IMR-90 (cell line): Measurements from ENCODE around the gene NUP88. TPM values are rescaled to one million over a fixed set of nuclear protein-coding genes. Genes with fewer than 3 reads are reported as not detected.

Experiments used
- ATAC-seq: fragments of 200-7000 bp; cut with Tn5 transposase; 2 replicates; pipeline ENCODE4 v1.9.1; 2020; ENCODE audit warnings: low read depth, mild to moderate bottlenecking, moderate library complexity
- BruUV-seq: library from RNA; stranded (reverse); fragments of 400-500 nt; replicated peaks from 2 replicates; lab custom pipeline; 2021; lab: Mats Ljungman, UMichigan
- CTCF ChIA-PET: fragments of 300-600 bp; formaldehyde crosslinking; extraction: SDS; loops from one replicate; lab custom pipeline; 2021; ENCODE audit warnings: antibody characterized with exemption; lab: Yijun Ruan, JAX
- POLR2A ChIA-PET: fragments of 300-600 bp; sonication (Branson Sonifier 250); formaldehyde crosslinking; loops from one replicate; lab custom pipeline; 2022; ENCODE audit warnings: antibody characterized with exemption; ENCODE audit not compliant: unreplicated experiment; lab: Charles Lee
- DNase-seq: peaks from one replicate; pipeline ENCODE4 v3.0.0; 2013
- H2AFZ ChIP-seq: replicated peaks from 2 replicates; pipeline ENCODE3; 2013; ENCODE audit warnings: low read length, mild to moderate bottlenecking; ENCODE audit not compliant: poor library complexity
- H2AK5ac ChIP-seq: 2 replicates; pipeline ENCODE4 v1.6.1; 2013; ENCODE audit warnings: low read depth, low read length, inconsistent platforms
- H2AK9ac ChIP-seq: replicated peaks from 2 replicates; pipeline ENCODE3; 2013; ENCODE audit warnings: mild to moderate bottlenecking, low read depth, low read length, moderate library complexity; ENCODE audit not compliant: poor library complexity
- H2BK120ac ChIP-seq: 2 replicates; pipeline ENCODE4 v1.6.1; 2013; ENCODE audit warnings: low read depth, low read length, inconsistent platforms
- H2BK15ac ChIP-seq: 3 replicates; pipeline ENCODE4 v1.6.1; 2013; ENCODE audit warnings: low read depth, low read length, inconsistent platforms
- H2BK20ac ChIP-seq: 2 replicates; pipeline ENCODE4 v1.6.1; 2013; ENCODE audit warnings: low read depth, mild to moderate bottlenecking, inconsistent platforms, low read length, moderate library complexity
- H2BK5ac ChIP-seq: 2 replicates; pipeline ENCODE4 v1.6.1; 2013; ENCODE audit warnings: mild to moderate bottlenecking, low read depth, low read length, inconsistent platforms; ENCODE audit not compliant: poor library complexity, severe bottlenecking
- H3K14ac ChIP-seq: replicated peaks from 2 replicates; pipeline ENCODE4 v1.6.1; 2013; ENCODE audit warnings: low read depth, low read length, inconsistent platforms
- H3K18ac ChIP-seq: 2 replicates; pipeline ENCODE4 v1.6.1; 2013; ENCODE audit warnings: low read depth, low read length, control low read depth
- H3K23ac ChIP-seq: 2 replicates; pipeline ENCODE4 v1.6.1; 2013; ENCODE audit warnings: low read depth, low read length, inconsistent platforms
- H3K27ac ChIP-seq: 2 replicates; pipeline ENCODE4 v1.5.1; 2013; ENCODE audit warnings: mild to moderate bottlenecking, control low read depth, low read length; ENCODE audit not compliant: insufficient read depth
- H3K27me3 ChIP-seq: 2 replicates; pipeline ENCODE4 v1.6.1; 2013; ENCODE audit warnings: low read length; ENCODE audit not compliant: control insufficient read depth, insufficient read depth
- H3K36me3 ChIP-seq: 2 replicates; pipeline ENCODE4 v1.6.1; 2013; ENCODE audit warnings: low read length, mixed read lengths; ENCODE audit not compliant: control insufficient read depth, insufficient read depth
- H3K4ac ChIP-seq: 2 replicates; pipeline ENCODE4 v1.6.1; 2013; ENCODE audit warnings: low read depth, low read length, inconsistent platforms
- H3K4me1 ChIP-seq: 2 replicates; pipeline ENCODE4 v1.6.1; 2013; ENCODE audit warnings: low read length, mixed read lengths; ENCODE audit not compliant: control insufficient read depth, insufficient read depth
- H3K4me2 ChIP-seq: 2 replicates; pipeline ENCODE4 v1.6.1; 2013; ENCODE audit warnings: low read depth, mild to moderate bottlenecking, control low read depth, low read length, moderate library complexity
- H3K4me3 ChIP-seq: 2 replicates; pipeline ENCODE4 v1.5.1; 2013; ENCODE audit warnings: low read depth, mild to moderate bottlenecking, control low read depth, low read length, moderate library complexity; ENCODE audit not compliant: insufficient read depth
- H3K56ac ChIP-seq: 2 replicates; pipeline ENCODE4 v1.6.1; 2013; ENCODE audit warnings: low read length, inconsistent platforms; ENCODE audit not compliant: insufficient read depth; ENCODE audit errors: extremely low read depth
- H3K79me1 ChIP-seq, 2 experiments: 2 replicates each; pipeline ENCODE4 v1.6.1; 2013; ENCODE audit warnings: low read length in 2 of 2, inconsistent platforms in 1 of 2, low read depth in 1 of 2
- H3K9ac ChIP-seq: 2 replicates; pipeline ENCODE4 v1.6.1; 2013; ENCODE audit warnings: low read depth, low read length, control low read depth
- H3K9me1 ChIP-seq: 2 replicates; pipeline ENCODE4 v1.6.1; 2013; ENCODE audit warnings: low read length, inconsistent platforms; ENCODE audit not compliant: insufficient read depth
- H3K9me3 ChIP-seq: 2 replicates; pipeline ENCODE4 v1.6.1; 2013; ENCODE audit warnings: low read length; ENCODE audit not compliant: control insufficient read depth, insufficient read depth
- H4K20me1 ChIP-seq: 2 replicates; pipeline ENCODE4 v1.6.1; 2013; ENCODE audit warnings: low read length, inconsistent platforms; ENCODE audit not compliant: insufficient read depth
- H4K5ac ChIP-seq: 2 replicates; pipeline ENCODE4 v1.6.1; 2013; ENCODE audit warnings: mild to moderate bottlenecking, low read depth, low read length, control low read depth
- H4K8ac ChIP-seq, 2 experiments: 2 replicates each; pipeline ENCODE4 v1.6.1; 2013; ENCODE audit warnings: low read depth in 2 of 2, low read length in 2 of 2, control low read depth in 1 of 2, inconsistent platforms in 1 of 2
- H4K91ac ChIP-seq: 2 replicates; pipeline ENCODE4 v1.6.1; 2013; ENCODE audit warnings: low read depth, low read length, inconsistent platforms; ENCODE audit not compliant: insufficient read depth
- BHLHE40 ChIP-seq: fragments of 150-350 bp; IDR thresholded peaks from 2 replicates; pipeline ENCODE4 v1.6.1; 2016; ENCODE audit warnings: mild to moderate bottlenecking, low read depth, low read length
- CEBPB ChIP-seq: IDR thresholded peaks from 2 replicates; pipeline ENCODE4 v1.6.1; 2012; ENCODE audit warnings: low read depth, low read length, improper control_type of control experiment
- CHD1 ChIP-seq: IDR thresholded peaks from 2 replicates; pipeline ENCODE4 v1.6.1; 2012; ENCODE audit warnings: low read depth, low read length, improper control_type of control experiment
- FOS ChIP-seq: fragments of 150-350 bp; IDR thresholded peaks from 2 replicates; pipeline ENCODE4 v1.6.1; 2016; ENCODE audit warnings: low read depth, low read length
- MAFK ChIP-seq: IDR thresholded peaks from 2 replicates; pipeline ENCODE4 v1.6.1; 2012; ENCODE audit warnings: low read depth, low read length, improper control_type of control experiment
- MXI1 ChIP-seq: IDR thresholded peaks from 2 replicates; pipeline ENCODE4 v1.6.1; 2012; ENCODE audit warnings: low read depth, mild to moderate bottlenecking, low read length, moderate library complexity, borderline replicate concordance
- NFE2L2 ChIP-seq: fragments of 150-350 bp; IDR thresholded peaks from 2 replicates; pipeline ENCODE4 v1.6.1; 2016; ENCODE audit warnings: low read depth, mild to moderate bottlenecking, low read length
- POLR2A ChIP-seq: IDR thresholded peaks from 2 replicates; pipeline ENCODE4 v1.6.1; 2012; ENCODE audit warnings: mild to moderate bottlenecking, low read depth, low read length
- RAD21 ChIP-seq: IDR thresholded peaks from 2 replicates; pipeline ENCODE4 v1.6.1; 2012; ENCODE audit warnings: low read length, improper control_type of control experiment
- RCOR1 ChIP-seq: IDR thresholded peaks from 2 replicates; pipeline ENCODE4 v1.6.1; 2012; ENCODE audit warnings: mild to moderate bottlenecking, low read length, improper control_type of control experiment; ENCODE audit not compliant: insufficient replicate concordance
- RFX5 ChIP-seq: IDR thresholded peaks from 2 replicates; pipeline ENCODE4 v1.8.0; 2012; ENCODE audit warnings: low read depth, mild to moderate bottlenecking, low read length, moderate library complexity
- SMC3 ChIP-seq: fragments of 150-350 bp; IDR thresholded peaks from 2 replicates; pipeline ENCODE4 v1.6.1; 2016; ENCODE audit warnings: low read depth, mild to moderate bottlenecking, antibody characterized with exemption, low read length, moderate library complexity
- WGBS, 2 experiments: methylation state at CpG; one replicate each; pipeline versions ENCODE4 v1.1.5 to v1.1.7; 2013; ENCODE audit warnings: missing lambda C conversion rate in 2 of 2; ENCODE audit not compliant: insufficient read length in 1 of 2; ENCODE audit errors: extremely low coverage in 2 of 2; 5-methylcytosine and 5-hydroxymethylcytosine counted together
- dilution Hi-C: fragments of 300-500 bp; cut with HindIII; formaldehyde crosslinking; loops from one replicate; pipeline ENCODE4 v1.14.3; 2018; ENCODE audit warnings: low sequenced_read_pairs; ENCODE audit not compliant: unreplicated experiment
- in situ Hi-C: fragments of 300-500 bp; cut with MboI; formaldehyde crosslinking; loops from 3 replicates; pipeline ENCODE4 v1.14.3; 2019; ENCODE audit warnings: low sequenced_read_pairs, inconsistent platforms, mixed read lengths
- intact Hi-C: fragments of 100-400 bp; cut with micrococcal nuclease; formaldehyde crosslinking; loops from 2 replicates; pipeline ENCODE4 v1.10.0; 2022
- polyA plus RNA-seq, 3 experiments: library from polyadenylated mRNA; depleted of rRNA; stranded (reverse); fragments of >200 nt; gene quantifications; 2 replicates each; pipeline ENCODE4 v1.2.3, GENCODE V29; 2012; ENCODE audit warnings: low replicate concordance in 1 of 3
- total RNA-seq: library from RNA; depleted of rRNA; stranded (reverse); fragments of >200 nt; gene quantifications from 2 replicates; pipeline ENCODE4 v1.2.3, GENCODE V29; 2012
- TF ChIP-seq, protein P1 (sequence below): conservative IDR thresholded peaks from 2 replicates; pipeline ENCODE4 v1.5.1; 2012; ENCODE audit warnings: mild to moderate bottlenecking, low read depth, low read length, improper control_type of control experiment
- TF ChIP-seq, protein P2 (sequence below): fragments of 150-350 bp; IDR thresholded peaks from 2 replicates; pipeline ENCODE4 v1.6.1; 2017; ENCODE audit warnings: mild to moderate bottlenecking, antibody characterized with exemption, low read length, low read depth
- TF ChIP-seq, protein P3 (sequence below): fragments of 150-350 bp; IDR thresholded peaks from 2 replicates; pipeline ENCODE4 v1.6.1; 2016; ENCODE audit warnings: low read depth, mild to moderate bottlenecking, low read length, moderate library complexity, borderline replicate concordance

NUP88 gene
- total and polyA plus RNA-seq, 2 of the 4 experiments (the other 2 are of a cell fraction), result 57.0 to 83.7 TPM

DNA sequence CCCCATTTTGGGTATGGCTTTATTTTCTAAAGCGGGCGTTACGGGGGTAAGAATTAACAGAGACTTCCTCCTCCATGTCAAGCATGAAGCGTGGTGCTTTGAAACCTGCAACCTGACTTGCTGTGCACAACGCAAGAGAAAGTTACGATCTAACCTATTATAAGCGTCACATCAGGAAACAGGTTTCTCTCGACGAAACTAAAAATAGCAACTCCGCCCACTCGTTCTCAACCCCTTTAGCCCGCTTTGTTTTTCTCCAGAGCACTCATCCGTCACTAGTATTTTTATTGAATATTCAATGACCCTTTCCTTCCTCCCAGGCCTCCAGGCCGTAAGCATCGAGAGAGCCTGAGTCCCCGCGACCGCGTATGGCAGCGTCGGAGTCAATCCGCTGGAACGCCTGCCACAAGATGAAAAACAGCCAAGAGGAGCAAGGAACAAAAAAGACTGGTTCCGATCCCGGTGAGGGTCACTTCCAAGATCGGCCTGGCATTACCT lies 555 bp downstream of the NUP88 start (continued):
- no peak for TF ChIP-seq CEBPB

DNA sequence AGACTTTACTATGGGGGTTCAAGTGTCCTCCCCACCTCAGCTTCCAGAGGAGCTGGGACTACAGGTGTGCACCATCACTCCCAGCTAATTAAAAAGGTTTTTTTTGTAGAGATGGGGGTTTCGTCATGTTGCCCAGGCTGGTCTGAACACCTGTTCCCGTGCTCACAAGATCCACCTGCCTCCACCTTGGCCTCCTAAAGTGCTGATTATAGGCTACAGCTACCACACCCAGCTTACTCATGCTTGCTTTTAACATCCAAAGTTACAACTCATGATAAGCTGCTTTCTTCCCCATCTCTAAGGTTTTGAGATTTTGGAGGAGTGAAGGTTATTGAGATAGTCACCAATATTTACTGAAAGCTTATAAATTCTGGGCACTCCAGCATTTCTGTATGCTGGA lies 2.6 kb downstream of the NUP88 start:
- ATAC-seq (no peak), DNase-seq (no peak)
- Histone ChIP-seq H3K27me3 (no peaks in the 10 kb centered on the region), H2BK20ac (no peak overlapping the region), H4K5ac (no peak overlapping the region), H2AFZ (no peak overlapping the region), H2BK15ac (no peak overlapping the region), H4K8ac (no peak overlapping the region), H3K14ac (no peak overlapping the region), H3K9me3 (no peaks in the 10 kb centered on the region), H4K20me1 (peaks cover 17% of the 10 kb centered on the region; the same call in 1 of the 2 replicates), H3K9me1 (peaks cover 10% of the 10 kb centered on the region), H3K4me3 (no peak overlapping the region), H3K27ac (no peak overlapping the region), H3K4me1 (peaks cover 8% of the 10 kb centered on the region), H3K4ac (no peak overlapping the region), H3K56ac (no peak overlapping the region), H2BK5ac (no peak overlapping the region), H2BK120ac (no peak overlapping the region), H4K91ac (no peak overlapping the region), H3K79me1 (peaks cover 33 to 62% of the 10 kb centered on the region in 2 experiments), H2AK5ac (no peak overlapping the region), H3K9ac (no peak overlapping the region), H3K18ac (no peak overlapping the region), H3K4me2 (no peak overlapping the region), H2AK9ac (no peak overlapping the region), H3K36me3 (peaks cover 12% of the 10 kb centered on the region), H3K23ac (no peak overlapping the region)
- dilution Hi-C loops (no loop called here), intact Hi-C loops (loop anchor here (10.0 kb wide), 1 partner anchor 132 kb away; the partner anchor contains the start of gene RABEP1), in situ Hi-C loops (no loop called here)
- no TSS peak for BruUV-seq
- POLR2A ChIA-PET, result no interaction called here
- no CpG with 5 or more reads among the region's 2 CpGs for WGBS, 2 experiments
- CTCF ChIA-PET, result interaction anchor here (0.6 kb wide), 1 partner anchor 19 kb away, joined by 4 read pairs; no protein-coding TSS in a partner anchor
- TF ChIP-seq CEBPB (no peak), FOS (no peak), POLR2A (no peak), SMC3 (no peak), RFX5 (no peak), RCOR1 (no peak), MAFK (no peak), RAD21 (no peak), MXI1 (no peak), CHD1 (no peak), NFE2L2 (no peak), BHLHE40 (no peak)
- TF ChIP-seq, protein P1, sequence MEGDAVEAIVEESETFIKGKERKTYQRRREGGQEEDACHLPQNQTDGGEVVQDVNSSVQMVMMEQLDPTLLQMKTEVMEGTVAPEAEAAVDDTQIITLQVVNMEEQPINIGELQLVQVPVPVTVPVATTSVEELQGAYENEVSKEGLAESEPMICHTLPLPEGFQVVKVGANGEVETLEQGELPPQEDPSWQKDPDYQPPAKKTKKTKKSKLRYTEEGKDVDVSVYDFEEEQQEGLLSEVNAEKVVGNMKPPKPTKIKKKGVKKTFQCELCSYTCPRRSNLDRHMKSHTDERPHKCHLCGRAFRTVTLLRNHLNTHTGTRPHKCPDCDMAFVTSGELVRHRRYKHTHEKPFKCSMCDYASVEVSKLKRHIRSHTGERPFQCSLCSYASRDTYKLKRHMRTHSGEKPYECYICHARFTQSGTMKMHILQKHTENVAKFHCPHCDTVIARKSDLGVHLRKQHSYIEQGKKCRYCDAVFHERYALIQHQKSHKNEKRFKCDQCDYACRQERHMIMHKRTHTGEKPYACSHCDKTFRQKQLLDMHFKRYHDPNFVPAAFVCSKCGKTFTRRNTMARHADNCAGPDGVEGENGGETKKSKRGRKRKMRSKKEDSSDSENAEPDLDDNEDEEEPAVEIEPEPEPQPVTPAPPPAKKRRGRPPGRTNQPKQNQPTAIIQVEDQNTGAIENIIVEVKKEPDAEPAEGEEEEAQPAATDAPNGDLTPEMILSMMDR, result no peak
- TF ChIP-seq, protein P2, sequence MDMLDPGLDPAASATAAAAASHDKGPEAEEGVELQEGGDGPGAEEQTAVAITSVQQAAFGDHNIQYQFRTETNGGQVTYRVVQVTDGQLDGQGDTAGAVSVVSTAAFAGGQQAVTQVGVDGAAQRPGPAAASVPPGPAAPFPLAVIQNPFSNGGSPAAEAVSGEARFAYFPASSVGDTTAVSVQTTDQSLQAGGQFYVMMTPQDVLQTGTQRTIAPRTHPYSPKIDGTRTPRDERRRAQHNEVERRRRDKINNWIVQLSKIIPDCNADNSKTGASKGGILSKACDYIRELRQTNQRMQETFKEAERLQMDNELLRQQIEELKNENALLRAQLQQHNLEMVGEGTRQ, result no peak
- TF ChIP-seq, protein P3, sequence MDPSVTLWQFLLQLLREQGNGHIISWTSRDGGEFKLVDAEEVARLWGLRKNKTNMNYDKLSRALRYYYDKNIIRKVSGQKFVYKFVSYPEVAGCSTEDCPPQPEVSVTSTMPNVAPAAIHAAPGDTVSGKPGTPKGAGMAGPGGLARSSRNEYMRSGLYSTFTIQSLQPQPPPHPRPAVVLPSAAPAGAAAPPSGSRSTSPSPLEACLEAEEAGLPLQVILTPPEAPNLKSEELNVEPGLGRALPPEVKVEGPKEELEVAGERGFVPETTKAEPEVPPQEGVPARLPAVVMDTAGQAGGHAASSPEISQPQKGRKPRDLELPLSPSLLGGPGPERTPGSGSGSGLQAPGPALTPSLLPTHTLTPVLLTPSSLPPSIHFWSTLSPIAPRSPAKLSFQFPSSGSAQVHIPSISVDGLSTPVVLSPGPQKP, result no peak
